Immature natural killer cell (primary cell): ENCODE data around the gene SNCG. TPM values are rescaled to one million over a fixed set of nuclear protein-coding genes. Genes with fewer than 3 reads are reported as not detected.
A peak's percentile ranks its signal among the peaks of the same experiment; 100 is the strongest.
"Not testable (repeated sequence)": the region's sequence is repeated elsewhere in the genome, so short reads cannot be mapped to it uniquely, and the experiment has no call there.

ENCODE experiments used
- DNase-seq, 3 donors: peaks; one replicate each; pipeline ENCODE4 v3.0.0; 2022; ENCODE audit warnings: mixed read lengths in 1 of 3
- H3K27ac Mint-ChIP-seq, 6 donors: one replicate each; pipeline ENCODE4 v1.8.0; 2020; ENCODE audit warnings: mixed read lengths in 6 of 6, mild to moderate bottlenecking in 5 of 6, inconsistent platforms in 4 of 6, moderate library complexity in 3 of 6
- H3K27me3 Mint-ChIP-seq, 3 donors: one replicate each; pipeline ENCODE4 v1.8.0; 2020 to 2021; ENCODE audit warnings: low read depth in 3 of 3, mild to moderate bottlenecking in 3 of 3, mixed read lengths in 3 of 3, moderate library complexity in 3 of 3, inconsistent platforms in 1 of 3
- H3K36me3 Mint-ChIP-seq, 3 donors: one replicate each; pipeline ENCODE4 v1.8.0; 2020; ENCODE audit warnings: mixed read lengths in 3 of 3, inconsistent platforms in 2 of 3, mild to moderate bottlenecking in 2 of 3
- H3K4me1 Mint-ChIP-seq, 2 donors: one replicate each; pipeline ENCODE4 v1.8.0; 2020; ENCODE audit warnings: inconsistent platforms in 2 of 2, mild to moderate bottlenecking in 2 of 2, mixed read lengths in 2 of 2, moderate library complexity in 1 of 2
- H3K4me3 Mint-ChIP-seq, 5 donors: one replicate each; pipeline ENCODE4 v1.8.0; 2020; ENCODE audit warnings: mild to moderate bottlenecking in 5 of 5, mixed read lengths in 5 of 5, inconsistent platforms in 3 of 5, moderate library complexity in 3 of 5
- H3K9me3 Mint-ChIP-seq, 6 donors: one replicate each; pipeline ENCODE4 v1.8.0; 2020; ENCODE audit warnings: mild to moderate bottlenecking in 6 of 6, mixed read lengths in 6 of 6, inconsistent platforms in 4 of 6, moderate library complexity in 3 of 6
- polyA plus RNA-seq, 3 donors: library from polyadenylated mRNA; unstranded; fragments of 300-500 nt; fragmentation: Illumina TruSeq; gene quantifications; one replicate each; pipeline ENCODE4 v1.2.3, GENCODE V29; 2021

Gene SNCG
- polyA plus RNA-seq, 3 donors from 2014 or later = not detected

- Mint-ChIP-seq H3K27me3 (peaks cover 6 to 10% (median 7%) of the 10 kb centered on the region in 3 donors), H3K4me3 (peak overlapping the region; percentile 21 to 79 (median 54)), H3K36me3 (no peaks in the 10 kb centered on the region), H3K9me3 (no peaks in the 10 kb centered on the region), H3K4me1 (peaks cover 27 to 29% of the 10 kb centered on the region in 2 donors), H3K27ac (no peak overlapping the region)
- no peak for DNase-seq
These were observed 11.1 kb downstream of the SNCG start for GRCh38 chr10:86969421-86970041.

GRCh38 chr10:86970162-86970981 lies 12.0 kb downstream of the SNCG start:
- Mint-ChIP-seq H3K27ac (peak overlapping the region in 4 of 6 donors; percentile 28 to 69 (median 30)), H3K27me3 (peaks cover 5 to 10% (median 6%) of the 10 kb centered on the region in 3 donors), H3K4me3 (peak overlapping the region; percentile 72 to 82 (median 75)), H3K36me3 (no peaks in the 10 kb centered on the region), H3K4me1 (peaks cover 27 to 29% of the 10 kb centered on the region in 2 donors), H3K9me3 (no peaks in the 10 kb centered on the region)
- DNase-seq = no peak

GRCh38 chr10:86970982-86971231 lies 12.5 kb downstream of the SNCG start:
- no peak for DNase-seq
- Mint-ChIP-seq H3K36me3 (no peaks in the 10 kb centered on the region), H3K4me3 (peak overlapping the region; percentile 69 to 82 (median 75)), H3K27me3 (peaks cover 4 to 10% (median 6%) of the 10 kb centered on the region in 3 donors), H3K4me1 (peaks cover 26 to 27% of the 10 kb centered on the region in 2 donors), H3K27ac (peak overlapping the region in 3 of 6 donors; percentile 28 to 69 (median 30)), H3K9me3 (no peaks in the 10 kb centered on the region)

- peak; percentile 72 to 85 (median 80) for DNase-seq
- Mint-ChIP-seq H3K9me3 (no peaks in the 10 kb centered on the region), H3K4me1 (peaks cover 21 to 22% of the 10 kb centered on the region in 2 donors), H3K36me3 (no peaks in the 10 kb centered on the region), H3K4me3 (peak overlapping the region; percentile 83 to 89 (median 88)), H3K27ac (peak overlapping the region; percentile 1 to 86 (median 66)), H3K27me3 (peaks cover 4 to 10% (median 6%) of the 10 kb centered on the region in 3 donors)
These were observed 13.0 kb downstream of the SNCG start for GRCh38 chr10:86971232-86971991.

GRCh38 chr10:86972613-86973380 lies 14.4 kb downstream of the SNCG start:
- no peak for DNase-seq
- H3K27me3 Mint-ChIP-seq = peaks cover 1 to 10% (median 6%) of the 10 kb centered on the region in 3 donors
- peak overlapping the region in 5 of 6 donors; percentile 12 to 70 (median 46) for H3K27ac Mint-ChIP-seq
- no peaks in the 10 kb centered on the region for H3K36me3 Mint-ChIP-seq
- H3K4me1 Mint-ChIP-seq = peaks cover 17 to 18% of the 10 kb centered on the region in 2 donors
- H3K9me3 Mint-ChIP-seq = no peaks in the 10 kb centered on the region
- peak overlapping the region; percentile 53 to 83 (median 69) for H3K4me3 Mint-ChIP-seq

GRCh38 chr10:86974484-86974883 lies 16.1 kb downstream of the SNCG start:
- Mint-ChIP-seq H3K4me3 (no peak overlapping the region), H3K27me3 (peaks cover 1 to 10% (median 6%) of the 10 kb centered on the region in 3 donors), H3K4me1 (peaks cover 15 to 18% of the 10 kb centered on the region in 2 donors), H3K9me3 (no peaks in the 10 kb centered on the region), H3K27ac (peak overlapping the region in 1 of 6 donors; percentile 54), H3K36me3 (no peaks in the 10 kb centered on the region)
- no peak for DNase-seq

- Mint-ChIP-seq H3K4me1 (peaks cover 10 to 12% of the 10 kb centered on the region in 2 donors), H3K9me3 (no peaks in the 10 kb centered on the region), H3K27ac (no peak overlapping the region), H3K27me3 (peaks cover 1 to 7% (median 3%) of the 10 kb centered on the region in 3 donors), H3K4me3 (no peak overlapping the region), H3K36me3 (no peaks in the 10 kb centered on the region)
- no peak for DNase-seq
These were observed 18.1 kb downstream of the SNCG start for GRCh38 chr10:86976362-86977056.

GRCh38 chr10:86978457-86978856 lies 20.1 kb downstream of the SNCG start:
- not testable (repeated sequence) for DNase-seq, H3K4me3 Mint-ChIP-seq, H3K27ac Mint-ChIP-seq

GRCh38 chr10:86979296-86979818 lies 21.0 kb downstream of the SNCG start:
- no peaks in the 10 kb centered on the region for H3K9me3 Mint-ChIP-seq
- no peak overlapping the region for H3K4me3 Mint-ChIP-seq
- H3K4me1 Mint-ChIP-seq = no peaks in the 10 kb centered on the region
- H3K36me3 Mint-ChIP-seq = no peaks in the 10 kb centered on the region
- no peak for DNase-seq
- no peak overlapping the region for H3K27ac Mint-ChIP-seq
- peaks cover 0 to 2% (median 1%) of the 10 kb centered on the region in 3 donors for H3K27me3 Mint-ChIP-seq

More at GRCh38 chr10:86978457-86978856, 20.1 kb downstream of the SNCG start:
- H3K4me1 Mint-ChIP-seq, H3K9me3 Mint-ChIP-seq, H3K27me3 Mint-ChIP-seq, H3K36me3 Mint-ChIP-seq: not testable (repeated sequence)

- Mint-ChIP-seq H3K27me3 (peaks cover 0 to 2% (median 1%) of the 10 kb centered on the region in 3 donors), H3K4me1 (no peaks in the 10 kb centered on the region), H3K4me3 (no peak overlapping the region), H3K27ac (no peak overlapping the region), H3K9me3 (no peaks in the 10 kb centered on the region), H3K36me3 (no peaks in the 10 kb centered on the region)
- no peak for DNase-seq
These were observed 21.6 kb downstream of the SNCG start for GRCh38 chr10:86979977-86980448.

GRCh38 chr10:86981020-86981419 lies 22.6 kb downstream of the SNCG start:
- not testable (repeated sequence) for H3K4me1 Mint-ChIP-seq

GRCh38 chr10:86981716-86982115 lies 23.3 kb downstream of the SNCG start:
- H3K36me3 Mint-ChIP-seq = no peaks in the 10 kb centered on the region
- DNase-seq = no peak
- no peaks in the 10 kb centered on the region for H3K4me1 Mint-ChIP-seq
- peaks cover 0 to 3% (median 2%) of the 10 kb centered on the region in 3 donors for H3K27me3 Mint-ChIP-seq
- H3K4me3 Mint-ChIP-seq = no peak overlapping the region
- H3K9me3 Mint-ChIP-seq = no peaks in the 10 kb centered on the region
- H3K27ac Mint-ChIP-seq = no peak overlapping the region

More at GRCh38 chr10:86981020-86981419, 22.6 kb downstream of the SNCG start:
- not testable (repeated sequence) for H3K9me3 Mint-ChIP-seq, DNase-seq, H3K27ac Mint-ChIP-seq, H3K4me3 Mint-ChIP-seq, H3K36me3 Mint-ChIP-seq, H3K27me3 Mint-ChIP-seq
